OCI-LY3 (cell line): ENCODE results near the gene NIT2.

Experiments
- EZH2phosphoT487 ChIP-seq: fragments of 200-600 bp; shearing (Covaris generic); IDR thresholded peaks from 2 replicates; pipeline ENCODE4 v1.6.1; 2018; ENCODE audit warnings: antibody characterized with exemption, mixed run types, low read depth
- TF ChIP-seq, protein P1 (sequence below): fragments of 200-600, 300-600 bp; sonication (generic); IDR thresholded peaks from 2 replicates; pipeline ENCODE4 v1.5.1; 2014; ENCODE audit warnings: antibody characterized with exemption, low read length, low read depth

DNA sequence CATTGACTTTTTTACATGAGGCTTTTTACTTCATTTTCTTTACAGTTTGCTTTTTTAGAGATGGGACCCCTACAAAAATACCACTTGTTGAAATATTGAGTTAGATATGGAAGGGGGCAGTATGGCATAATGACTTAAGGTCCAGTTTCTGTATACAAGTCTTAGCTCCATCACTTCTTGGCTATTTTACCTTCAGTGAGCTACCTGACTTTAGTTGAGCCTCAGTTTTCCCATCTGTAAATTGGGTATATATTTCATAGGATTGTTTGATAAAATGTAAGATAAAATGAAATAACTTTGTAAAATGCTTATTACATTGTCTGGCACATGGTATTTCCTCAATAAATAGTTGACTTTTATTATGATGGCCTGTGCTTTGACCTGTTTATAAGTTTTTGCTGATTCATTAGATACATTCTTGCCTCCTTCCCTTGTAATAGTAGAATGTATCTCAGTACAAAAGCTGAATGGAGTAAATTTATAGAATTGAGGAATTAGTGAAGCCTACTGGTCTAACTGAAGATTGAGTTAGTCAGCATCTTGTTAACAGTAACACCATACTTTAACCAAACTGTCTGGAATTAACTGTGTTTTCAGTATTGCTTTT is 46.2 kb upstream of the NIT2 start:
- TF ChIP-seq, protein P1, sequence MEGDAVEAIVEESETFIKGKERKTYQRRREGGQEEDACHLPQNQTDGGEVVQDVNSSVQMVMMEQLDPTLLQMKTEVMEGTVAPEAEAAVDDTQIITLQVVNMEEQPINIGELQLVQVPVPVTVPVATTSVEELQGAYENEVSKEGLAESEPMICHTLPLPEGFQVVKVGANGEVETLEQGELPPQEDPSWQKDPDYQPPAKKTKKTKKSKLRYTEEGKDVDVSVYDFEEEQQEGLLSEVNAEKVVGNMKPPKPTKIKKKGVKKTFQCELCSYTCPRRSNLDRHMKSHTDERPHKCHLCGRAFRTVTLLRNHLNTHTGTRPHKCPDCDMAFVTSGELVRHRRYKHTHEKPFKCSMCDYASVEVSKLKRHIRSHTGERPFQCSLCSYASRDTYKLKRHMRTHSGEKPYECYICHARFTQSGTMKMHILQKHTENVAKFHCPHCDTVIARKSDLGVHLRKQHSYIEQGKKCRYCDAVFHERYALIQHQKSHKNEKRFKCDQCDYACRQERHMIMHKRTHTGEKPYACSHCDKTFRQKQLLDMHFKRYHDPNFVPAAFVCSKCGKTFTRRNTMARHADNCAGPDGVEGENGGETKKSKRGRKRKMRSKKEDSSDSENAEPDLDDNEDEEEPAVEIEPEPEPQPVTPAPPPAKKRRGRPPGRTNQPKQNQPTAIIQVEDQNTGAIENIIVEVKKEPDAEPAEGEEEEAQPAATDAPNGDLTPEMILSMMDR = no peak
- TF ChIP-seq EZH2phosphoT487 = no peak
